MCF 10A (cell line): ENCODE data around the gene MAP3K7CL. TPM values are rescaled to one million over a fixed set of nuclear protein-coding genes. Genes with fewer than 3 reads are reported as not detected.

ENCODE experiments used
- BruUV-seq: library from RNA; stranded (reverse); fragments of 400-500 nt; replicated peaks from 2 replicates; lab custom pipeline; 2021; lab: Mats Ljungman, UMichigan
- CTCF ChIA-PET: fragments of 300-600 bp; sonication (Branson Sonifier 250); formaldehyde crosslinking; extraction: SDS; loops from one replicate; lab custom pipeline; 2021; ENCODE audit warnings: antibody characterized with exemption, inconsistent platforms; lab: Yijun Ruan, JAX
- POLR2A ChIA-PET: fragments of 300-600, 350-650 bp; sonication (Branson Sonifier 250); formaldehyde crosslinking; extraction: SDS; loops from one replicate; lab custom pipeline; 2020; ENCODE audit warnings: antibody characterized with exemption, inconsistent platforms; lab: Yijun Ruan, JAX
- DNase-seq: peaks from one replicate; pipeline ENCODE4 v3.0.0-alpha.2; 2018; ENCODE audit not compliant: unreplicated experiment
- H3K27ac Mint-ChIP-seq: one replicate; pipeline ENCODE4 v1.8.0; 2022; ENCODE audit warnings: mild to moderate bottlenecking, low read depth, mixed read lengths; ENCODE audit not compliant: unreplicated experiment
- H3K27me3 Mint-ChIP-seq: one replicate; pipeline ENCODE4 v1.8.0; 2022; ENCODE audit warnings: mixed read lengths; ENCODE audit not compliant: insufficient read depth, unreplicated experiment
- H3K36me3 Mint-ChIP-seq: one replicate; pipeline ENCODE4 v1.8.0; 2022; ENCODE audit warnings: mild to moderate bottlenecking, moderate library complexity, mixed read lengths; ENCODE audit not compliant: insufficient read depth, unreplicated experiment
- H3K4me1 Mint-ChIP-seq: one replicate; pipeline ENCODE4 v1.8.0; 2022; ENCODE audit warnings: mixed read lengths; ENCODE audit not compliant: insufficient read depth, unreplicated experiment
- H3K4me3 Mint-ChIP-seq: one replicate; pipeline ENCODE4 v1.8.0; 2022; ENCODE audit warnings: mild to moderate bottlenecking, moderate library complexity, mixed read lengths; ENCODE audit not compliant: unreplicated experiment
- H3K9me3 Mint-ChIP-seq: one replicate; pipeline ENCODE4 v1.8.0; 2022; ENCODE audit warnings: mixed read lengths; ENCODE audit not compliant: unreplicated experiment
- CTCF ChIP-seq: fragments of 200-600 bp; IDR thresholded peaks from one replicate; pipeline ENCODE4 v1.8.0; 2022; ENCODE audit warnings: antibody characterized with exemption, mild to moderate bottlenecking; ENCODE audit not compliant: unreplicated experiment
- intact Hi-C: fragments of 100-400 bp; cut with micrococcal nuclease; formaldehyde crosslinking; loops from 2 replicates; pipeline ENCODE4 v1.14.1; 2022
- total RNA-seq: library from RNA; stranded (reverse); gene quantifications from 2 replicates; pipeline ENCODE4 v1.2.3, GENCODE V29; 2022

Gene MAP3K7CL
- total RNA-seq, 1 experiment from 2014 or later: 4.9 TPM

- peak; percentile 19 for TF ChIP-seq CTCF
- peak overlapping the region; percentile 98 for H3K27ac Mint-ChIP-seq
- H3K4me3 Mint-ChIP-seq: peak overlapping the region; percentile 69
- ChIA-PET CTCF (interaction anchor here (0.6 to 1.5 kb wide), 14 partner anchors 13 to 152 kb away, joined by 3 to 9 read pairs (median 4); no protein-coding TSS in a partner anchor), POLR2A (interaction anchor here (0.6 to 3.1 kb wide), 22 partner anchors 9 to 147 kb away, joined by 3 to 31 read pairs (median 4); partner anchors contain the start of gene BACH1)
- H3K9me3 Mint-ChIP-seq: no peaks in the 10 kb centered on the region
- H3K27me3 Mint-ChIP-seq: no peaks in the 10 kb centered on the region
- no peaks in the 10 kb centered on the region for H3K36me3 Mint-ChIP-seq
- intact Hi-C loops: loop anchor here (2.0 kb wide), 1 partner anchor 23 kb away; no protein-coding TSS in a partner anchor
- H3K4me1 Mint-ChIP-seq: peaks cover 27% of the 10 kb centered on the region
- DNase-seq: peak; percentile 94
- no TSS peak for BruUV-seq
Measured at GRCh38 chr21:29195981-29196669, 65.7 kb downstream of the MAP3K7CL start.

GRCh38 chr21:29196670-29197191, 66.3 kb downstream of the MAP3K7CL start:
- no peaks in the 10 kb centered on the region for H3K27me3 Mint-ChIP-seq
- H3K4me1 Mint-ChIP-seq: peaks cover 27% of the 10 kb centered on the region
- peak overlapping the region; percentile 69 for H3K4me3 Mint-ChIP-seq
- DNase-seq: no peak
- ChIA-PET CTCF (interaction anchor here (0.7 to 1.5 kb wide), 9 partner anchors 12 to 101 kb away, joined by 3 to 6 read pairs (median 4); no protein-coding TSS in a partner anchor), POLR2A (interaction anchor here (0.7 to 3.1 kb wide), 17 partner anchors 9 to 106 kb away, joined by 3 to 31 read pairs (median 4); partner anchors contain the start of gene BACH1)
- no peaks in the 10 kb centered on the region for H3K36me3 Mint-ChIP-seq
- H3K27ac Mint-ChIP-seq: peak overlapping the region; percentile 98
- no peaks in the 10 kb centered on the region for H3K9me3 Mint-ChIP-seq
- no peak for TF ChIP-seq CTCF
- intact Hi-C loops: loop anchor here (2.0 kb wide), 1 partner anchor 22 kb away; no protein-coding TSS in a partner anchor
- TSS peak; percentile 98 for BruUV-seq

- Mint-ChIP-seq H3K4me1 (peaks cover 11% of the 10 kb centered on the region), H3K27me3 (no peaks in the 10 kb centered on the region)
Measured at GRCh38 chr21:29201186-29201585, 70.7 kb downstream of the MAP3K7CL start.

More at GRCh38 chr21:29201186-29201585, 70.7 kb downstream of the MAP3K7CL start:
- TF ChIP-seq CTCF: no peak
- no TSS peak for BruUV-seq
- no peak for DNase-seq
- Mint-ChIP-seq H3K27ac (no peak overlapping the region), H3K9me3 (no peaks in the 10 kb centered on the region), H3K36me3 (no peaks in the 10 kb centered on the region), H3K4me3 (no peak overlapping the region)
- CTCF ChIA-PET: no interaction called here
- POLR2A ChIA-PET: no interaction called here
- intact Hi-C loops: no loop called here
